ENCODE results near the gene INPP4B.

- TF ChIP-seq CTCF (IDR thresholded peaks at IDR 0.05; ENCODE audit: low read depth, low read length), result no peak
- TF ChIP-seq EZH2phosphoT487 (IDR thresholded peaks at IDR 0.05; ENCODE audit: low read depth), result no peak
These were observed 371.6 kb downstream of the INPP4B start for GRCh38 chr4:142474398-142475087.
